ENCODE measurements around the gene ATP9B. TPM values are rescaled to one million over a fixed set of nuclear protein-coding genes. Genes with fewer than 3 reads are reported as not detected.

Gene ATP9B
- total RNA-seq, 1 experiment from 2014 or later: 17.8 TPM

- no peak for DNase-seq (ENCODE audit: low read depth, low spot score)
Measured at GRCh38 chr18:79402977-79403722, 334.0 kb downstream of the ATP9B start.

More at GRCh38 chr18:79402977-79403722, 334.0 kb downstream of the ATP9B start:
- Histone ChIP-seq H3K9me2 (ENCODE audit: insufficient read depth) (no peaks in the 10 kb centered on the region), H2AFZ (ENCODE audit: low read depth, low read length, poor library complexity, severe bottlenecking) (no peak overlapping the region), H3K27ac (ENCODE audit: low read depth, low read length) (no peak overlapping the region), H3K27me3 (ENCODE audit: insufficient read depth, low read length) (no peaks in the 10 kb centered on the region), H3K9me3 (ENCODE audit: control insufficient read depth in 1 of 2, insufficient read depth in 1 of 2, low read depth in 1 of 2, low read length in 2 of 2) (no peaks in the 10 kb centered on the region), H3K79me2 (ENCODE audit: insufficient read depth, low read length) (peaks cover 48% of the 10 kb centered on the region), H4K20me1 (ENCODE audit: insufficient read depth) (no peaks in the 10 kb centered on the region), H3K9ac (ENCODE audit: low read length) (no peak overlapping the region), H3K36me3 (ENCODE audit: control insufficient read depth in 1 of 2, insufficient read depth in 2 of 2, low read length in 2 of 2) (no peaks in the 10 kb centered on the region), H3K4me2 (ENCODE audit: low read length) (no peak overlapping the region), H3K4me3 (replicated peaks in 1 of 2; ENCODE audit: low read depth in 1 of 2, low read length in 2 of 2) (no peak overlapping the region), H3K4me1 (ENCODE audit: control insufficient read depth in 1 of 2, insufficient read depth in 2 of 2, low read length in 2 of 2) (peaks cover 9 to 11% of the 10 kb centered on the region in 2 experiments; a peak in 3 of 4 replicates)
- CTCF ChIA-PET: no interaction called here
- POLR2A ChIA-PET: no interaction called here
- BruUV-seq (replicated peaks): no TSS peak
- RAD21 ChIA-PET (ENCODE audit: low non-redundant PET in 1 of 2, low total read pairs in 2 of 2, uncharacterized antibody in 2 of 2, unreplicated experiment in 2 of 2): no interaction called here
- no peak for ATAC-seq
- no peak for TF ChIP-seq CBX3 (IDR thresholded peaks at IDR 0.05; ENCODE audit: low read depth)
- TF ChIP-seq POLR2AphosphoS5 (IDR thresholded peaks at IDR 0.05; ENCODE audit: low read depth, low read length): no peak
- TF ChIP-seq EGR1 (IDR thresholded peaks at IDR 0.05; ENCODE audit: low read depth): no peak
- TF ChIP-seq, protein P1, sequence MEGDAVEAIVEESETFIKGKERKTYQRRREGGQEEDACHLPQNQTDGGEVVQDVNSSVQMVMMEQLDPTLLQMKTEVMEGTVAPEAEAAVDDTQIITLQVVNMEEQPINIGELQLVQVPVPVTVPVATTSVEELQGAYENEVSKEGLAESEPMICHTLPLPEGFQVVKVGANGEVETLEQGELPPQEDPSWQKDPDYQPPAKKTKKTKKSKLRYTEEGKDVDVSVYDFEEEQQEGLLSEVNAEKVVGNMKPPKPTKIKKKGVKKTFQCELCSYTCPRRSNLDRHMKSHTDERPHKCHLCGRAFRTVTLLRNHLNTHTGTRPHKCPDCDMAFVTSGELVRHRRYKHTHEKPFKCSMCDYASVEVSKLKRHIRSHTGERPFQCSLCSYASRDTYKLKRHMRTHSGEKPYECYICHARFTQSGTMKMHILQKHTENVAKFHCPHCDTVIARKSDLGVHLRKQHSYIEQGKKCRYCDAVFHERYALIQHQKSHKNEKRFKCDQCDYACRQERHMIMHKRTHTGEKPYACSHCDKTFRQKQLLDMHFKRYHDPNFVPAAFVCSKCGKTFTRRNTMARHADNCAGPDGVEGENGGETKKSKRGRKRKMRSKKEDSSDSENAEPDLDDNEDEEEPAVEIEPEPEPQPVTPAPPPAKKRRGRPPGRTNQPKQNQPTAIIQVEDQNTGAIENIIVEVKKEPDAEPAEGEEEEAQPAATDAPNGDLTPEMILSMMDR (IDR thresholded peaks at IDR 0.05 in 2 of 3, conservative IDR thresholded peaks at IDR 0.05 in 1 of 3; ENCODE audit: borderline replicate concordance in 1 of 3, insufficient read depth in 1 of 3, low read depth in 2 of 3, low read length in 2 of 3): no peak
- no peak for TF ChIP-seq POLR2A (IDR thresholded peaks at IDR 0.05; ENCODE audit: borderline replicate concordance, extremely low read depth, insufficient read depth, insufficient read length)
- TF ChIP-seq SP1 (IDR thresholded peaks at IDR 0.05; ENCODE audit: low read depth): no peak
- TF ChIP-seq, protein P2, sequence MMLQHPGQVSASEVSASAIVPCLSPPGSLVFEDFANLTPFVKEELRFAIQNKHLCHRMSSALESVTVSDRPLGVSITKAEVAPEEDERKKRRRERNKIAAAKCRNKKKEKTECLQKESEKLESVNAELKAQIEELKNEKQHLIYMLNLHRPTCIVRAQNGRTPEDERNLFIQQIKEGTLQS (IDR thresholded peaks at IDR 0.05): no peak
- no peak for TF ChIP-seq MAX (IDR thresholded peaks at IDR 0.05)
- no peak for TF ChIP-seq YY1 (IDR thresholded peaks at IDR 0.05; ENCODE audit: extremely low read depth, insufficient replicate concordance, low read depth, low read length)
- TF ChIP-seq EZH2 (IDR thresholded peaks at IDR 0.05): no peak
- no peak for TF ChIP-seq RAD21 (IDR thresholded peaks at IDR 0.05; ENCODE audit: low read depth)
- no peak for TF ChIP-seq EZH2phosphoT487 (IDR thresholded peaks at IDR 0.05; ENCODE audit: borderline replicate concordance)
- no peak for TF ChIP-seq ELF1 (IDR thresholded peaks at IDR 0.05; ENCODE audit: borderline replicate concordance, low read depth)
- no peak for TF ChIP-seq TCF7L2 (IDR thresholded peaks at IDR 0.05; ENCODE audit: borderline replicate concordance, extremely low read depth, insufficient read depth, insufficient read length)
- TF ChIP-seq REST (IDR thresholded peaks at IDR 0.05; ENCODE audit: low read depth): no peak
- intact Hi-C loops (cut with micrococcal nuclease): no loop called here

Measured in HCT116 (cell line).